ENCODE measurements around the gene CAND1.

Gene CAND1

GRCh38 chr12:67348683-67349082 is 79.5 kb downstream of the CAND1 start:
- FAIRE-seq: no peak

- FAIRE-seq: no peak
Measured at GRCh38 chr12:67352682-67353081, 83.5 kb downstream of the CAND1 start.

- FAIRE-seq: no peak
Measured at GRCh38 chr12:67354322-67354721, 85.2 kb downstream of the CAND1 start.

DNA sequence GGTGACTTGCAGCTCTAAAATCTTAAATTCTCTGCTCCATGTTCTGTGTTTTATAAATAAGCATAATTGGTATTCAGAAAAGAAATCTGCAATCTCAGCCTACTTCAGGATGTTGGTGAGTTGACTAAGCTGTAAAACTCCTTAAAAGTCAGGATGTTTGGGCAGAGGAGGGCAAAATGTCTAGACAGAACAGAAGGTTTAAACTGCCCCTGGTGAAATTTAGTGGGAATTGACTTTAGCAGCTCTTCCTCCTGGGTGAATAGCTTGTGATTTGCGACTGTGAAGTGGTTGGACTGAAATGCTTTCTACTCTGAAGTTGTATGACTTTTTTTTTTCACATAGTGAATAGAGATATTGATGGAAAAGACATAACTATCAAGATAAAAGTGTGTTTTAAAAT is 85.8 kb downstream of the CAND1 start:
- no peak for FAIRE-seq

DNA sequence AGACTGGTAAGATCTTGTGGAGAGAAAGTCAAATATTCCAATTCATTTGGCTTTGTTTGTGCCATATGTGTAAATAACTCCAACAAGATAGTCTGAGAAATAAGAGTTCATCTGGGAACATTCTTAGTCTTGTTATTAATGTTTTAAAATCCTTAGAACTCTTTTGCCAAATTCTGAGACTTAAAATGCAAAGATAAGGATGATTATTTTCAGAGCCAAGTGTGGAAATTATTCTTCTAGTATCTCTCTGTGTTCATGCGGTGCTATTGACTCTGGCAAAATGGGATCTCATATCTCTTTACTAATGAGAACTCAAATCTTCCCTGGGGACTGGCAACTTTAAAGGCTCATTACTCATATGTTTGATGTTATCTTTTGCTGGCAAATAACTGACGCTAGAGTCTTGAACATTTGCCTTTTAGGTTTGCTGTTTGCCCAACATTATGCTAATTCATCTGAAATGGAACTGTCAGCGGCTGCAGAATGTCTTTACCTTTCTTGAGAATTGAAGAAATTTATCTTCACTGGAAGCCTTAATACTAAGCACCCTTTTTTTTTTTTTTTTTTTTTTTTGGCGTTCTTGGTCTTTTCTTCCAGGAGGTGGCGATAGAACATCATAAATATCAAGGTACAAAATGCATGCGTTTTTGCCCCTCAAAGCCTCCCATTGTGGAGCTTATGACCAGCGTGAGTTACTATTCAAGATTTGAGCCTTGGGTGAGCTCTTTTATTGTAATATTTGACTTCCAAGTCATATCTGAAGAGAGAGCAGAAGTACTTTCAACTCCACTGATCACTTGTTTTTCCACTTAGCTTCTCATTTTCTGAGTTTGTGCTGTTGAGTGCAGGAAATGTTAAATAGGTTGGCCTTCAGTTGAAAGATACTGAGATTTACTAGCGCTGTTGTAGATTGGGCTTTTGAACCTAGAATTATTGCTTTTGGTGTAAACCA is 86.5 kb downstream of the CAND1 start:
- no peak for FAIRE-seq

DNA sequence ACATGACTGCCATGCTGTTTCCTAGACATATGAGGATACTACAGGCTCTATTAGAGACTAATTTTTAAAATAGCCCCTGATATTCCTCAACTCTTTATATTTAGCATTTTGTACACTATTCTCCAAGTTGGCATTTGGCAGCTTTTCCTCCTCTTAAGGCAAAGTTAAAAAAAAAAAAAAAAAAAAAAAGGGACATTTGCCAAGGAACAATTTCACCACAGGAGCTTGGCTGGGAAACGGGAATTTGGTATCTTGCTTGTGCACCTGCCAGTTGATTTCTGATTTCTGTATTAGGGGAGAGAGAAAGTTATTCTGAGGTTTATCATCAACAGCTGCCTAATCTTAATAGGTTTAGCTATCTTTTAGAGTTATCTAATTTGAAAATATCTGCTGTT is 87.2 kb downstream of the CAND1 start:
- no peak for FAIRE-seq

DNA sequence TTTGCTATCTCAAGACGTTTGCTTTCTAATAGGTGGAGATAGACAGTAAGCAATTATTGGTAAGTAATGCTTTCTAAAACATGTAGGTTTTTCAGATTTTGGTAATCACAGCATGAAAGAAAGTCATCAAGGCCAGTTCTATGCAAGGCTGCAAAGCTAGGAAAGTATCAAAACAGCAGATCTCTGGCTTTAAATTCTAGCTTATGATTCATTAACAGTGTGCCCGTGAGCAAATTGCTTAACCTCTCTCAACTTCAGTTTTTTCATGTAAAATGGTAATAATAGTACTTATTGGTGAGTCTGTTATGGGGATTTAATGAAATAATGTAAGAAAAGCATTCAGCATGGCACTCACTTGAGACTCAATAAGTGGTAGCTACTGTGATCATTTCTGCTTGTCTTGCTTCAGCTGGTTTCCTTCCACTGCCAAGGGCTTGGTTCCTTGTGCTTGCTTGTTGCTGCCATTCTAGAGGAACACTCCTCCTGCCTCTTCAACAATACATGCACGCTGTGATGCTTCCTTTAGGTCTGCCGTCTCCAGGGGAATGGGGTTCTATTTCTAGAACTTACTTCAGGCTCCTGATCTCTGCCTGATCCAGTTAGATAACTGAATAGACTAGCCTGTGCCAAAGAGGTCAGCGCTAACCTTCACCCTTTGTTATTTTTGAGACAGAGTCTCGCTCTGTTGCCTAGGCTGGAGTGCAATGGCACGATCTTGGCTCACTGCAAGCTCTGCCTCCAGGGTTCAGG is 88.4 kb downstream of the CAND1 start:
- no peak for FAIRE-seq

- no peak for FAIRE-seq
Measured at GRCh38 chr12:67358781-67359338, 89.7 kb downstream of the CAND1 start.

GRCh38 chr12:67362526-67362925 is 93.4 kb downstream of the CAND1 start:
- FAIRE-seq: no peak

- FAIRE-seq: no peak
Measured at GRCh38 chr12:67364228-67364627, 95.1 kb downstream of the CAND1 start.

DNA sequence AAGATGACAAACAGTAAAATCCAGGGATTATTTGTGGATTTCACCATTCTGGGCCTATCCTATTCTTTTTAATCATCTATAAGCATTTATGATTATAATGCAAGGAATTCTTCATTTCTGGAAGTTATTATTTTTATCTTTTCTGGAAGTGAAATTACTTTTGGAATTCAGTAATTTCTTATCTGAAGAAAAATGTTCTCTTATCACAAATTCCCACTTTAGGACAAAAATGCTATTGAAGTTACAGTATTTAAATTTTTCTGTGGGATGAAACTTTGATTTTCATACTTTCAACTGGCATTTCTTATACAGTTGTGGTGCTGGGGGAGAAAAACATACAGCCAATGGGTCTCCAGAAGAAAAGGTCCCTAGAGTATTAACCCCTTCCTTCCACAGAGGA is 96.0 kb downstream of the CAND1 start:
- no peak for FAIRE-seq

DNA sequence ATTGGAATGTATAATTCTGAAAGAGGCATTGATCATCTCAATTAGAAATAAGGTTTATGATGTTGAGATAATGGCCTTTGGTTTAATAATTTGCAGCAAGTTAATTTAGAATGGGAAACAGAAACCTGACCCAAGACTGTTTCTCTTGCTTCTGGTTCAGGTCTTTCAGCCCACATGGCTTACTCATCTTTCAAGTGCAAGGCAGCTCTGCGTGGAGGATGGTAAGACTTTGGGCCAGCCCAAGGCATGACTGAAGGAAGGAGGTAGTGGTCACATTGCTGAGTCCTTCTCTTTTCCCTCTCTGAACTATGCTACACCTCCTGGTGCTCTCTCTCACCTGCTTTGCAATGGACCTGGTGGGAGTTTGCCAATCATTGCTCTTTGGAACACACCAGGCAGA is 98.7 kb downstream of the CAND1 start:
- no peak for FAIRE-seq
